Fibroblast of skin of right quadriceps (primary cell): Measurements from ENCODE around the gene UGT1A8.
A peak's percentile ranks its signal among the peaks of the same experiment; 100 is the strongest.
"Not testable (repeated sequence)": the region's sequence is repeated elsewhere in the genome, so short reads cannot be mapped to it uniquely, and the experiment has no call there.

Experiments used
- DNase-seq: peaks from one replicate; pipeline ENCODE4 v3.0.0-alpha.2; 2013

The UGT1A8 gene

DNA sequence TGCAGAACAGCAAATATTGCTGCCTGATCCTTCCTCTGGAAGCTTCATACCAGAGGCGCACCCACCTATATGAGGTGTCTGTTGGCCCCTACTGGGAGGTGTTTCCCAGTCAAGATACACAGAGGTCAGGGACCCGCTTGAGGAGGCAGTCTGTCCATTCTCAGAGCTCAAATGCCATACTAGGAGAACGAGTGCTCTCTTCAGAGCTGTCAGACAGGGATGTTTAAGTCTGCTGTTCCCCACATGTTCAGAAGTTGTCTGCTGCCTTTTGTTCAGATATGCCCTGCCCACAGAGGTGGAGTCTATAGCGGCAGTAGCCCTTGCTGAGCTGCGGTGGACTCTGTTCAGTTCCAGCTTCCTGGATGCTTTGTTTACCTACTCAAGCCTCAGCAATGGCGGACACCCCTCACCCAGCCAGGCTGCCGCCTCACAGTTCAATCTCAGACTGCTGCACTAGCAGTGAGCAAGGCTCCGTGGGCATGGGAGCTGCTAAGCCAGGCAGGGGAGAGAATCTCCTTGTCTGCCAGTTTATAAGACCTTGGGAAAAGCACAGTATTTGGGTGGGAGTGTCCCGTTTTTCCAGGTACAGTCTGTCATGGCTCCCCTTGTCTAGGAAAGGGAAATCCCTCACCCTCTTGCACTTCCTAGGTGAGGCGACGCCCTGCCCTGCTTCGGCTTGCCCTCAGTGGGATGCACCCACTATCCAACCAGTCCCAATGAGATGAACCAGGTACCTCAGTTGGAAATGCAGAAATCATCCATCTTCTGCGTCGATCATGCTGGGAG lies 119.6 kb downstream of the UGT1A8 start:
- not testable (repeated sequence) for DNase-seq

DNA sequence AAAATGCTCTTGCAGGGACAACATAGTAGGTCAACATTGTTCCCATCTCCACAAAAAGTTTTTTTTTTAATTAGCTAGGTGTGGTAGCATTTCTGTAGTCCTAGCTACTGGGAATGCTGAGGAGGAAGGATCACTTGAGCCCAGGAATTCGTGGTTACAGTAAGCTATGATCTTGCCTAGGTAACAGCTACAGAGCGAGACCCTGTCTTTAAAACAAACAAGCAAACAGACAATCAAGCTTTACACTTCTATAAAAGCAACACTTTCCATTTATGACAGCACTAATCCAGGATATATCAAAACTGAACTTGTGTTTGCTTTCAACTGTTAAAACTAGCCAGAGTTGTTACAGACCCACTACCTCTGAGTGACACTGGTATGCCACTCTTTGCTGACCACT lies 123.4 kb downstream of the UGT1A8 start:
- DNase-seq, result no peak

DNA sequence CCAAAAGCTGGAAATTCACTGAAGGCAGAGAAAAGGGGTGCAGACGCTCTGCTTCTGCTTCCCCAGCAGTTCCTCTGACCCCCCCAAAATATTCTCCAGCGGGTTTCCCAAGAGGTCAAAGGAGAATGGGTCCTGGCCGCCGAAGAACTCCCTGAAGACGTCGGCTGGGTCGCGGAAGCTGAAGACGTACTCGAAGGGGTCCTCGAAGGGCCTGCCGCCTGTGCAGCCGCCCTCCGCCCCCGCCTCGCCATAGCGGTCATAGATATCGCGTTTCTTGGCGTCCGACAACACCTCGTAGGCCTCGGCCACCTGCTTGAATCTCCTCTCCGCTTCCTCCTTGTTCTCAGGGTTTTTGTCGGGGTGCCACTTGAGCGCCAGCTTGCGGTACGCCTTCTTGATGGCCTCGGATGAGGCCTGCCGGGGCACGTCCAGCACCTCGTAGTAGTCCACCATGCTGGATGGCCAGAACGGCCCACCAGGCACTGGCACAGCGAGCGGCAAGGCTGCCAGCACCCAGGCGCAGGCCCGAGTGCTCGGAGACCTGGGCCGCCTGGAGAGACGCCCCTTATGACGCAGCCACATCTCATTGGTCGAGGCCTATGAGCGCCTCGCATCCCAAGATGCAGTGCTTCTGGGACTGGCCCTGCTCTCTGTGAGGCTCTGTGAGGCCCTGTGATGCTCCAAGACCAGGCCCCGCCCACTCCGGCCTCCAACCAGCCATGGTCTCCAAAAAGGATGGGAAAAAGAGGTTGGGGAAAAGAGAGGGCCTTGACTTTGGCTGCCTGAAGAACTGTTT lies 126.2 kb downstream of the UGT1A8 start:
- no peak for DNase-seq

DNA sequence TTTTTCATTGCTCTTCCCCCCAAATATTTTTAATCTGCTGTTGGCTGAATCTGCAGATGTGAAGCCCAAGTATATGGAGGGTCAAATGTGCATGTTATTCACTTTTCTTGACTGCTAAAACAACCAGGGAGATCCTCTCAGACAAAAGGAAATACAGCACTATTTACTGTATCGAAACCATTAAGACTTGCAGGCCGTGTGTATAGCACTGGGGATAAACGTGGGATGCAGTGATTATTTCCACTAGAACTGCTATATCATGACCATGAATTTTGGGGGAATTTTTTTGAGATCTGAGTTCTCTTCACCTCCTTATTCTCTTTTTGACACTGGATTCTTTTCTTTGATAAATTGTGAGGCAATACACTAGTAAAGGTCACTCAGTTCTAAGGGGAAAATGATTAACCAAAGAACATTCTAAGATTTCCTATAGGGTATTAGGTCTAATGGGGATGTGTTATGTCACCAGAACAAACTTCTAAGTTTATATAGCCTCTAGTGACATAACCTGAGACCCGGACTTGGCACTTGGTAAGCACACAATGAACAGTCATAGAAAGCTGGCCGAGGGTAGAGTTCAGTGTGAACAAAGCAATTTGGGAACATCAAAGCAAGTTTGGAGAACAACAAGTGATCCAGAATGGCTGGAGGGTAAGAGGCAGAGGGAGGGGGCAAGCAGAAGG lies 127.8 kb downstream of the UGT1A8 start:
- DNase-seq, result no peak

DNA sequence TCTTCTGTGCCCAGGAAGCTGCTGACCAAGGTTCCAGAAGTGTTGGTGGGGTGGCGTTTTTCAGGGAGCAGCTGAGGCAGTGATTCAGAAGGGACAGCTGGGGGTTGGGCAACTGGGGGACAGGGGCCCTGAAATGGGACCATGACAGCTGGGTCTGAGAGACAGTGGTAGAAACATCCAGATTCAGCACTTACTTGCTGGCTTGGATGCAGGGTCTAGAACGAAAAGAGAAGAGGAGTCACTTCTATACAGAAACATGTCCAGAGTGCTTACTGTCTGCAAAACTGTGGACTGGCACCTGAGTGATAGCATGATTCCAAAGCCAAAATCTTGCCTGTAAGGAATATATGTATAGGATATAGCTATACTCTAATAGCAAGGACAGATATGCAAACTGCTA lies 128.4 kb downstream of the UGT1A8 start:
- not testable (repeated sequence) for DNase-seq

DNA sequence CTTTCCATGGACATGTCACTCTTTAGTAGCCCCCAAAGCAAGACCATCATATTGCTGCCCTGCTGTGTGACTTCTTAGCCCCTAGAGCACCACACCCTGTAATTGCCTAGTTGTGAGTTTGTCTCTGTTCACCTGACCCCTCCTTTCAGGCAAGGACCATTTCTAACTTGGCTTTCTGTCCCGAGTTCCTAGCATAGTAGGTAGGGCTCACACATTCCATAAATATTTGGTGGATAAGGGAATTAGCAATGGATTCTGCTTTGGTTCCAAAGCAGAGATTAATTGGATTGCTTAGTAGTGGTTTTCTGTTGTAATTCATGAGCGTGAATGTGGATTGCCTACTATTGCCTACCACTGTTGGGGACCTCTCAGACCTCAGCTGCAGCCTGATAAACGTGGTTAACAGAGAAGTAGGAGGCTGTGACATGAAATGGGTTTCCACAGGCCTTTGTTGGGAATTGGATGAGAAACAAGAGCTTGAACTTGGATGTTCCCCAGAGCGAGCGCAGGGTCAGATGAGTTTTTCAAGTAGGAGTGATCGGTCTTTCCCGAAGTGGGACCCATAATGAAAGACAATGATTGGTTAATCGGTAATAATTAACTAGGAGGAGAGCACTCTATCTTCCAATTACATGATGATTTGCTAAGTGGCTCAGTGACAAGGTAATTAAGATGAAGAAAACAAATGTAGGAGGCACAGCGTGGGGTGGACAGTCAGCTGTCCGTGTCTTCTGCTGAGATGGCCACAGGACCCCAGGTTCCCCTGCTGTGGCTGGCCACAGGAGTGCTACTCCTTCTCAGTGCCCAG lies 129.2 kb downstream of the UGT1A8 start:
- DNase-seq, result no peak

DNA sequence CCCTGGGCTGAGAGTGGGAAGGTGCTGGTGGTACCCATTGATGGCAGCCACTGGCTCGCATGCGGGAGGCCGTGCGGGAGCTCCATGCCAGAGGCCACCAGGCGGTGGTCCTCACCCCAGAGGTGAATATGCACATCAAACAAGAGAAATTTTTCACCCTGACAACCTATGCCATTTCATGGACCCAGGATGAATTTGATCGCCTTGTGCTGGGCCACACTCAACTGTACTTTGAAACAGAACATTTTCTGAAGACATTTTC lies 129.8 kb downstream of the UGT1A8 start:
- DNase-seq, result no peak

DNA sequence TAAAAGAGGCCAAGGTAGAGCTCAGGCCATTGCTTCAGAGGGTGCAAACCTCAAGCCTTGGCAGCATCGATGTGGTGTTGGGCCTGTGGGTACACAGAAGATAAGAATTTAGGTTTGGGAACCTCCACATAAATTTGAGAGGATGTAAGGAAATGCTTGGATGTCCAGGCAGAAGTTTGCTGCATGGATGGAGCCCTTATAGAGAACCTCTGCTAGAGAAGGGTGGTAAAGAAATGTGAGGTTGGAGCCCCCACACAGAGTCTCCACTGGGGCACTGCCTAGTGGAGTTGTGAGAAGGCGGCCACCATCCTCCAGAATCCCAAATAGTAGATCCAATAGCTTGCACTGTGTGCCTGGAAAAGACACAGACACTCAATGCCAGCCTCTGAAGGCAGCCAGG lies 133.3 kb downstream of the UGT1A8 start:
- DNase-seq, result not testable (repeated sequence)

DNA sequence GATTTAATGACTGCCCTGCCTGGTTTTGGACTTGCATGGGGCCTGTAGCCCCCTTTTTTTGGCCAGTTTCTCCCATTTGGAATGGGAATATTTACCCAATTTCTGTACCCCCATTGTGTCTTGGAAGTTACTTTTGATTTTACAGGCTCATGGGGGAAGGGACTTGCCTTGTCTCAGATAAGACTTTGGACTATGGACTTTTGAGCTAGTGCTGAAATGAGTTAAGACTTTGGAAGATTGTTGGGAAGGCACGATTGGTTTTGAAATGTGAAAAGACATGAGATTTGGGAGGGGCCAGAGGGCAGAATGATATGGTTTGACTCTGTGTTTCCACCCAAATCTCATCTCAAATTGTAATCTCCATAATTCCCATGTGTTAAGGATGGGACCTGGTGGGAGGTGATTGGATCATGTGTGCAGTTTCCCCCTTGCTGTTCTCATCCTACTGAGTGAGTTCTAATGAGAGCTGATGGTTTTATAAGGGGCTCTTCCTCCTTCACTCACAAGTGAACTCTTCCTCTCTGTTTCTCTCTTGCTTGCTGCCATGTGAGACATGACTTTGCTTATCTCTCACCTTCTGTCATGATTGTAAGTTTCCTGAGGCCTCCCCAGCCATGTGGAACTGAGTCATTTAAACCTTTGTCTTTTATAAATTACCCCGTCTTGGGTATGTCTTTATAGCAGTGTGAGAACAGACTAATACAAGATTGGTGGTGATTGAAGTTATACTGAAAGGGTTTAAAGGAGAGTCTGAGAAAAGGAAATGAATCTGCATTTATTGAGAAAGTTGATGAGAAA lies 134.0 kb downstream of the UGT1A8 start:
- not testable (repeated sequence) for DNase-seq

DNA sequence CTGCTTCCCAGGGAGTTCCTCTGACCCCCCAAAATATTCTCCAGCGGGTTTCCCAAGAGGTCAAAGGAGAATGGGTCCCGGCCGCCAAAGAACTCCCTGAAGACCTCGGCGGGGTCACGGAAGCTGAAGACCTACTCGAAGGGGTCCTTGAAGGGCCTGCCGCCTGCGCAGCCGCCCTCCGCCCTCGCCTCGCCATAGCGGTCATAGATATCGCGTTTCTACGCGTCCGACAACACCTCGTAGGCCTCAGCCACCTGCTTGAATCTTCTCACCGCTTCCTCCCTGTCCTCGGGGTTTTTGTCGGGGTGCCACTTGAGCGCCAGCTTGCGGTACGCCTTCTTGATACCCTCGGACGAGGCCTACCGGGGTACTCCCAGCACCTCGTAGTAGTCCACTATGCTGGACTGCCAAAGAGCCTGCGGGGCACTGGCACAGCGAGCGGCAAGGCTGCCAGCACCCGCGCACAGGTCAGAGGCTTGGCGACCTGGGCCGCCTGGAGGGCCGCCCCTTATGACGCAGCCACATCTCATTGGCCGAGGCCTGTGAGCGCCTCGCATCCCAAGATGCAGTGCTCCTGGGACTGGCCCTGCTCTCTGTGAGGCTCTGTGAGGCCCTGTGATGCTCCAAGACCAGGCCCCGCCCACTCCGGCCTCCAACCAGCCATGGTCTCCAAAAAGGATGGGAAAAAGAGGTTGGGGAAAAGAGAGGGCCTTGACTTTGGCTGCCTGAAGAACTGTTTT lies 137.6 kb downstream of the UGT1A8 start:
- no peak for DNase-seq

DNA sequence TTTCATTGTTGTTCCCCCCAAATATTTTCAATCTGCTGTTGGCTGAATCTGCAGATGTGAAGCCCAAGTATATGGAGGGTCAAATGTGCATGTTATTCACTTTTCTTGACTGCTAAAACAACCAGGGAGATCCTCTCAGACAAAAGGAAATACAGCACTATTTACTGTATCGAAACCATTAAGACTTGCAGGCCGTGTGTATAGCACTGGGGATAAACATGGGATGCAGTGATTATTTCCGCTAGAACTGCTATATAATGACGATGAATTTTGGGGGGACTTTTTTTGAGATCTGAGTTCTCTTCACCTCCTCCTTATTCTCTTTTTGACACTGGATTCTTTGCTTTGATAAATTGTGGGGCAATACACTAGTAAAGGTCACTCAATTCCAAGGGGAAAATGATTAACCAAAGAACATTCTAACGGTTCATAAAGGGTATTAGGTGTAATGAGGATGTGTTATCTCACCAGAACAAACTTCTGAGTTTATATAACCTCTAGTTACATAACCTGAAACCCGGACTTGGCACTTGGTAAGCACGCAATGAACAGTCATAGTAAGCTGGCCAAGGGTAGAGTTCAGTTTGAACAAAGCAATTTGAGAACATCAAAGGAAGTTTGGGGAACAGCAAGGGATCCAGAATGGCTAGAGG lies 139.1 kb downstream of the UGT1A8 start:
- DNase-seq, result no peak

DNA sequence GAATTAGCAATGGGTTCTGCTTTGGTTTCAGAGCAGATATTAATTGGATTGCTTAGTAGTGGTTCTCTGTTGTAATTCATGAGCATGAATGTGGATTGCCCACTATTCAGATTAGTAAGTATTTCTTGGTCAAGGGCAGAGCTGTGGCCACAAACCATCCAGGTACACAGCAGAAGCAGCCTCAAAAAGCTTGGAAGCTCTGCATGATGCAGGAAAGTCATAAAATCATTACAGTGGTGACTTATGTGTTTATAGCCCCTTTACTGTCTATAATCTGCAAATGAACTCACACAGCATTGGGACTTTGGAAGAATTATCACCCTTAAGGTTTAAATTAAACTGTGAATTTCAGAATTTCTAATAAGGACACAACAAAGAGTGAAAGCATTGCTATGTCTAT lies 140.7 kb downstream of the UGT1A8 start:
- DNase-seq, result no peak

DNA sequence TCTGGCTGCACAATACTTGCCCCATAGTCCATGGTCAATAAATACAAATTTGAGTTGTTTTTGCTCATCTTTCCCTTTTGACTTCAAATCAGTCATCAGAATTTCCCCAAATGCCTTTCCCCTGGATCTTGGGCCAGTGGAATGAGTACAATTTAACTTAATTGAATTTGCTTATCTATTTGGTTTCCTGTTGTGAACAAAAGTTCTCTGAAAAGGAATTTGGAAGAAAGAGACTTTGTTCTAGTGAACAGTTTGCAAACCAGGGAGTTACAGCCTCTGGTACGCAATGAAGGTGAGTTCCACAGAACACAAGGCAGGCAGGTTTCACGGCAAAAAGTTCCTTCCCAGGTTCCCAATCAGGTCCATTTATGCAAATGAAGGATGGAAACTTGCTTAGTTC lies 141.4 kb downstream of the UGT1A8 start:
- DNase-seq, result no peak

DNA sequence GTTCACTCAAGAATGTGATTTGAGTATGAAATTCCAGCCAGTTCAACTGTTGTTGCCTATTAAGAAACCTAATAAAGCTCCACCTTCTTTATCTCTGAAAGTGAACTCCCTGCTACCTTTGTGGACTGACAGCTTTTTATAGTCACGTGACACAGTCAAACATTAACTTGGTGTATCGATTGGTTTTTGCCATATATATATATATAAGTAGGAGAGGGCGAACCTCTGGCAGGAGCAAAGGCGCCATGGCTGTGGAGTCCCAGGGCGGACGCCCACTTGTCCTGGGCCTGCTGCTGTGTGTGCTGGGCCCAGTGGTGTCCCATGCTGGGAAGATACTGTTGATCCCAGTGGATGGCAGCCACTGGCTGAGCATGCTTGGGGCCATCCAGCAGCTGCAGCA lies 142.6 kb downstream of the UGT1A8 start, which contains the start of gene UGT1A1:
Gene UGT1A1, plus strand, starts transcription at position 228 of the 400 bp plus-strand sequence. Its CDS starts 18 bp downstream, at position 246.
- no peak for DNase-seq

DNA sequence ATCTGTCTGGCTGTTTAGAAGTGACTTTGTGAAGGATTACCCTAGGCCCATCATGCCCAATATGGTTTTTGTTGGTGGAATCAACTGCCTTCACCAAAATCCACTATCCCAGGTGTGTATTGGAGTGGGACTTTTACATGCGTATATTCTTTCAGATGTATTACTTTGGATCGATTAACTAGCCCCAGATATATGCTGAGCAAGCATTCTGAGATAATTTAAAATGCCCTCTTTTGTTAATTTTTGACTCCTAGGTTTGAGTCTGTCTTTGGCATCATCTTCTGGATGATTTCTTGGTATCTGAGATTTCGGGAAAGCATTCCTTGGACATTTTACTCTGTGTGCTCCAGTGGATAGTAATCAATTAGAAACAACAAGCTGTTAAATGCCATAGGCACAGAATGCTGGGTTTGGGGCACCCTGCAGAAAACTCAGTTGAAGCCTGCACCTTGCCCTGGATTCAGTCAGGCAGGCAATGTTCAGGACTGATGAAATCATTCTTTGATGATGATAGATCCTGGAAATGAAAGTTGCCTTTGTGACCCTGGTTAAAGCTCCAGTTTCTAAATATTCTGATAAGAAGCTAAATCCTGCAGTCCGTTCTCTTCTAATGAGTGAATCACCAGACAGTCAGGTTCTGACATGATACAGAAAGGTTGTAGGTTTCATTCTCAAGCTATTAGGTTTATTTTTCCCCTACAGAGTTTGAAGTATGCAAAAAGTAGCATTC lies 143.8 kb downstream of the UGT1A8 start:
- no peak for DNase-seq

DNA sequence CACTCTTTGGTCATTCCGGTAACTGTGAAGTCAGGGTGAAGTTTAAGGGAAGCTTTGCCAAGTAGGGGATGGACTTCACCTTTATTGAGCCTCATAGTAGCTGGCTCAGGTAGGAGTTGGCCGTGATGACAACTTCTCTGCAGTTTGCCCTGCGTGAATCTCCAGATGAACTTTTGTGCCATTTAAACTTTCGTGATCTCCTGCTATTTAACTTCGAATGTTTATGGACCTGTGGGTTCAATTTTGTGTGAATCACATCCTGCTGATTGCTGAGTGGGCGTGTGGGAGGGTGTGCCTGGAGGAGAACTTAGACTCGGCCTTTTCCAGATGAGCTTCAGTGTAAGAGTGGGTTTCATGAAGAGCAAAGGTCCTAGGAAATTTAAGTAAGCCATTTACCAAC lies 146.8 kb downstream of the UGT1A8 start:
- DNase-seq, result peak; percentile 3

DNA sequence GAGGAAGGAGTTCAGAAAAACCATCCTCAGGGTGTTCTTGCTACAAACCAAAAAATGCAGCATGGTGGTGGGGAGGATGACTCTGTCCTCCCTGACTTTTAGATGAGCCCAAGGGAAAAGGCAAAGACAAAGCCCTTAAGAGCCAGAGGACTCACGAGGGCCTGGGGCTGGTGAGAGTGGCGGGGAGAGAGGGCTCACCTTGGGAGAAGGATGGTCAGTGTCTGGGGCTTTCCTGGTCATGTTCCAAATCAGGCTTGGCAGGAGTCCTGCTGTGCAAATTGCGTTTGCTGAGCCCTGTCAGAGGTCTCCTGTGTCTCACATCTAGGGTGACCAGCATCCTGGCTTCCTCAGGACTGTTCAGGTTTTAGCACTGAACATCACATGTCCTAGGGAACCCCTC lies 147.3 kb downstream of the UGT1A8 start:
- no peak for DNase-seq

DNA sequence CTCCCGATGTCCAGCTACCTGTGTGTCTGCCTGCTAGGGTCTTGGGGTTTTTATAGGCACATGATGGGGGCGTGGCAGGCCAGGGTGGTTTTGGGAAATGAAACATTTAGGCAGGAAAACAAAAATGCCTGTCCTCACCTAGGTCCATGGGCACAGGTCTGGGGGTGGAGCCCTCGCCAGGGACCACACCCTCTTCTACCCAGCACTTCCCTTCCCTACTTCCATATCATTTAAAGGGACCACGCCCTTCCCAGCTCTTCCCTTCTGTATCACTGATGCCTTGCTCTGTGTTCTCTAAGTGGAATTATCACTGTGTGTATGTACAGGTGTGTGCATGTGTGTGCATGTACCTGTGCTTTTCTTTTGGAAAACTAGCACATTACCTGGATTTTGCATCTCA lies 149.0 kb downstream of the UGT1A8 start:
- DNase-seq, result no peak

DNA sequence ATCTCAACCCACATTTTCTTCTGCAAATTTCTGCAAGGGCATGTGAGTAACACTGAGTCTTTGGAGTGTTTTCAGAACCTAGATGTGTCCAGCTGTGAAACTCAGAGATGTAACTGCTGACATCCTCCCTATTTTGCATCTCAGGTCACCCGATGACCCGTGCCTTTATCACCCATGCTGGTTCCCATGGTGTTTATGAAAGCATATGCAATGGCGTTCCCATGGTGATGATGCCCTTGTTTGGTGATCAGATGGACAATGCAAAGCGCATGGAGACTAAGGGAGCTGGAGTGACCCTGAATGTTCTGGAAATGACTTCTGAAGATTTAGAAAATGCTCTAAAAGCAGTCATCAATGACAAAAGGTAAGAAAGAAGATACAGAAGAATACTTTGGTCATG lies 150.6 kb downstream of the UGT1A8 start:
- DNase-seq, result no peak

DNA sequence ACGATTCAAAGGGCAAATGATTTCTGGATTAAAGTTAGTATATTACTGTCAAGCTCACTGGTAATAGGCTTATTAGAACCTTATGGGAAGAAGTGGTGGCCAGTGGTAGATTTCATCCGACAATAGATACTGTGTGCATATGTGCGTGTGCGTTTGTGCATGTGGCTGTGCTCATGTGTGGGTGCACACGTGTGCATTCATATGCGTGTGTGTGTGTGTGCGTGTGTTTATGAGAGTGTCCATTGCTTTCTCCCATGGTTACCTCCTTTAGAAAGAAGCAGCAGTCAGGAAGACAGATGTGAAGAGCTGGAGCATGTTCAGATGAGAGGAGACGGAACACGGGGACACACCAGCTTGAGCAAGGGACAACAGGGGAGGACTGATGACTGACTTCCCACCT lies 151.8 kb downstream of the UGT1A8 start:
- DNase-seq, result no peak
